H1 (cell line): ENCODE measurements around the gene CCDC60. TPM values are rescaled to one million over a fixed set of nuclear protein-coding genes. Genes with fewer than 3 reads are reported as not detected.

Experiments used
- CTCF ChIA-PET: fragments of 300-600 bp; sonication (Branson Sonifier 250); formaldehyde crosslinking; loops from one replicate; lab custom pipeline; 2021; ENCODE audit not compliant: partially characterized antibody; lab: Charles Lee
- POLR2A ChIA-PET: fragments of 300-600 bp; sonication (Branson Sonifier 250); formaldehyde crosslinking; loops from one replicate; lab custom pipeline; 2021; ENCODE audit warnings: inconsistent platforms; ENCODE audit not compliant: partially characterized antibody; lab: Charles Lee
- DNase-seq, 2 experiments: peaks; one replicate each; pipeline versions ENCODE4 v3.0.0 to v3.0.0-alpha.2; 2010 to 2022; ENCODE audit warnings: low spot score in 2 of 2, low read depth in 1 of 2, mixed read lengths in 1 of 2
- FAIRE-seq: peaks from 2 replicates; lab custom pipeline; 2011; peaks lifted over from hg19 to GRCh38; lab: Jason Lieb, UNC
- H2AFZ ChIP-seq: 2 replicates; pipeline ENCODE4 v1.8.1; 2012; ENCODE audit warnings: low read length, inconsistent platforms
- H2AK5ac ChIP-seq: 2 replicates; pipeline ENCODE4 v1.6.1; 2013; ENCODE audit warnings: low read depth, low read length
- H2BK120ac ChIP-seq: replicated peaks from 2 replicates; pipeline ENCODE3; 2013; ENCODE audit warnings: low read depth, low read length, inconsistent platforms
- H2BK12ac ChIP-seq: 2 replicates; pipeline ENCODE4 v1.6.1; 2013; ENCODE audit warnings: low read depth, low read length
- H2BK15ac ChIP-seq: 2 replicates; pipeline ENCODE4 v1.6.1; 2013; ENCODE audit warnings: low read length
- H2BK20ac ChIP-seq: 2 replicates; pipeline ENCODE4 v1.6.1; 2013; ENCODE audit warnings: low read length
- H2BK5ac ChIP-seq: 2 replicates; pipeline ENCODE4 v1.6.1; 2013; ENCODE audit warnings: low read depth, low read length
- H3K14ac ChIP-seq: 2 replicates; pipeline ENCODE4 v1.6.1; 2013; ENCODE audit warnings: inconsistent platforms; ENCODE audit not compliant: insufficient read length
- H3K18ac ChIP-seq: 2 replicates; pipeline ENCODE4 v1.6.1; 2013; ENCODE audit warnings: low read length; ENCODE audit errors: extremely low read depth
- H3K23ac ChIP-seq: 2 replicates; pipeline ENCODE4 v1.6.1; 2013; ENCODE audit warnings: inconsistent platforms; ENCODE audit not compliant: insufficient read length
- H3K23me2 ChIP-seq: 2 replicates; pipeline ENCODE4 v1.6.1; 2013; ENCODE audit warnings: low read depth, low read length
- H3K27ac ChIP-seq: 2 replicates; pipeline ENCODE4 v1.6.1; 2011; ENCODE audit warnings: low read depth, low read length, inconsistent platforms
- H3K27me3 ChIP-seq, 4 experiments: replicated peaks in 1 of 4; 1 replicate in 1 of 4; 2 replicates in 3 of 4; pipeline versions ENCODE4 v1.6.1 to v1.8.1; 2011 to 2013; ENCODE audit warnings: low read length in 3 of 4, mild to moderate bottlenecking in 3 of 4, inconsistent platforms in 2 of 4, mixed read lengths in 2 of 4, moderate library complexity in 1 of 4; ENCODE audit not compliant: control insufficient read depth in 3 of 4, insufficient read depth in 3 of 4; ENCODE audit errors: extremely low read depth in 1 of 4
- H3K36me3 ChIP-seq, 4 experiments: 2 replicates each; pipeline versions ENCODE4 v1.6.1 to v1.8.1; 2011 to 2013; ENCODE audit warnings: mild to moderate bottlenecking in 4 of 4, low read length in 3 of 4, moderate library complexity in 2 of 4, control low read depth in 1 of 4, inconsistent platforms in 1 of 4; ENCODE audit not compliant: insufficient read depth in 4 of 4, control insufficient read depth in 2 of 4
- H3K4ac ChIP-seq: replicated peaks from 2 replicates; pipeline ENCODE3; 2013; ENCODE audit warnings: low read length, low read depth, mixed read lengths, inconsistent platforms; ENCODE audit not compliant: insufficient read length
- H3K4me1 ChIP-seq, 4 experiments: replicated peaks in 1 of 4; 1 replicate in 1 of 4; 2 replicates in 3 of 4; pipeline versions ENCODE4 v1.6.1 to v1.8.1; 2011 to 2013; ENCODE audit warnings: low read length in 3 of 4, inconsistent platforms in 2 of 4, mixed read lengths in 1 of 4; ENCODE audit not compliant: insufficient read depth in 4 of 4, control insufficient read depth in 3 of 4
- H3K4me2 ChIP-seq, 2 experiments: 2 replicates each; pipeline versions ENCODE4 v1.6.1 to v1.8.1; 2011 to 2013; ENCODE audit warnings: low read depth in 2 of 2, low read length in 2 of 2, control low read depth in 1 of 2, inconsistent platforms in 1 of 2, mild to moderate bottlenecking in 1 of 2; ENCODE audit not compliant: insufficient read depth in 1 of 2
- H3K4me3 ChIP-seq, 4 experiments: fragments of 200-600, 300-600 bp in 1 of 4; sonication (generic), shearing (Covaris generic), sonication (Bioruptor Twin) in 1 of 4; 2 replicates each; pipeline versions ENCODE4 v1.5.1 to v1.8.1; 2011 to 2016; ENCODE audit warnings: low read length in 4 of 4, low read depth in 3 of 4, control low read depth in 2 of 4, inconsistent platforms in 2 of 4, mild to moderate bottlenecking in 2 of 4, mixed read lengths in 1 of 4, moderate library complexity in 1 of 4; ENCODE audit not compliant: insufficient read depth in 2 of 4; ENCODE audit errors: extremely low read depth in 1 of 4
- H3K56ac ChIP-seq: replicated peaks from 2 replicates; pipeline ENCODE3; 2013; ENCODE audit warnings: low read depth, mild to moderate bottlenecking, mixed read lengths, low read length, inconsistent platforms; ENCODE audit not compliant: insufficient read length
- H3K79me1 ChIP-seq: 2 replicates; pipeline ENCODE4 v1.6.1; 2013; ENCODE audit warnings: low read depth, low read length, control low read depth
- H3K79me2 ChIP-seq, 2 experiments: 2 replicates each; pipeline versions ENCODE4 v1.6.1 to v1.8.1; 2012 to 2013; ENCODE audit warnings: low read length in 2 of 2, mild to moderate bottlenecking in 2 of 2, inconsistent platforms in 1 of 2; ENCODE audit not compliant: insufficient read depth in 2 of 2, control insufficient read depth in 1 of 2
- H3K9ac ChIP-seq, 4 experiments: replicated peaks in 1 of 4; 1 replicate in 1 of 4; 2 replicates in 3 of 4; pipeline versions ENCODE4 v1.6.1 to v1.8.1; 2011 to 2013; ENCODE audit warnings: low read depth in 3 of 4, low read length in 3 of 4, control low read depth in 2 of 4, mild to moderate bottlenecking in 2 of 4, moderate library complexity in 2 of 4, inconsistent platforms in 1 of 4; ENCODE audit errors: extremely low read depth in 1 of 4
- H3K9me3 ChIP-seq, 2 experiments: 2 replicates each; pipeline versions ENCODE4 v1.6.1 to v1.8.1; 2012 to 2013; ENCODE audit warnings: mild to moderate bottlenecking in 2 of 2, moderate library complexity in 2 of 2, control low read depth in 1 of 2, inconsistent platforms in 1 of 2, low read depth in 1 of 2, low read length in 1 of 2, mixed read lengths in 1 of 2; ENCODE audit not compliant: insufficient read depth in 2 of 2
- H4K20me1 ChIP-seq, 2 experiments: replicated peaks in 1 of 2; 2 replicates each; pipeline versions ENCODE3 to v1.8.1; 2011 to 2013; ENCODE audit warnings: inconsistent platforms in 2 of 2, low read length in 2 of 2, mild to moderate bottlenecking in 1 of 2; ENCODE audit not compliant: insufficient read depth in 2 of 2, control insufficient read depth in 1 of 2
- H4K5ac ChIP-seq: 2 replicates; pipeline ENCODE4 v1.6.1; 2013; ENCODE audit warnings: low read length, low read depth, mixed read lengths, inconsistent platforms; ENCODE audit not compliant: insufficient read length
- H4K8ac ChIP-seq: 2 replicates; pipeline ENCODE4 v1.8.0; 2013; ENCODE audit warnings: mild to moderate bottlenecking, moderate library complexity, low read length, inconsistent platforms; ENCODE audit not compliant: insufficient read depth; ENCODE audit errors: extremely low read depth
- H4K91ac ChIP-seq: replicated peaks from 2 replicates; pipeline ENCODE3; 2013; ENCODE audit warnings: low read length, mixed read lengths, inconsistent platforms; ENCODE audit not compliant: insufficient read length
- CTCF ChIP-seq, 3 experiments: IDR thresholded peaks; 1 replicate in 2 of 3; 2 replicates in 1 of 3; pipeline versions ENCODE4 v1.5.1 to v1.6.1; 2011; ENCODE audit warnings: low read length in 3 of 3, mild to moderate bottlenecking in 3 of 3, inconsistent platforms in 2 of 3, low read depth in 1 of 3, moderate library complexity in 1 of 3; ENCODE audit not compliant: insufficient read depth in 1 of 3; ENCODE audit errors: control extremely low read depth in 1 of 3
- RAD21 ChIP-seq, 2 experiments: IDR thresholded peaks in 1 of 2; conservative IDR thresholded peaks in 1 of 2; 2 replicates each; pipeline ENCODE4 v1.6.1; 2011; ENCODE audit warnings: low read depth in 2 of 2, low read length in 2 of 2, improper control_type of control experiment in 1 of 2, inconsistent platforms in 1 of 2, mild to moderate bottlenecking in 1 of 2, moderate library complexity in 1 of 2
- SP4 ChIP-seq: IDR thresholded peaks from 2 replicates; pipeline ENCODE4 v1.6.1; 2012; ENCODE audit warnings: low read length, inconsistent platforms
- WGBS, 2 experiments: shearing (Covaris generic) in 1 of 2; methylation state at CpG; one replicate each; pipeline versions ENCODE4 v1.1.6 to v1.1.7; 2013 to 2015; ENCODE audit warnings: low lambda C conversion rate in 2 of 2, mixed read lengths in 2 of 2, inconsistent platforms in 1 of 2, low coverage in 1 of 2, missing lambda C conversion rate in 1 of 2; ENCODE audit not compliant: insufficient replicate concordance in 2 of 2, insufficient coverage in 1 of 2, insufficient read length in 1 of 2; ENCODE audit errors: extremely low coverage in 1 of 2, missing lambda C conversion rate in 1 of 2; 5-methylcytosine and 5-hydroxymethylcytosine counted together
- polyA plus RNA-seq, 7 experiments: library from polyadenylated mRNA; depleted of rRNA in 3 of 7; stranded (reverse) in 5 of 7; unstranded in 2 of 7; fragments of >200 nt in 5 of 7; fragments of 200-250 nt in 2 of 7; gene quantifications; 1 replicate in 5 of 7; 2 replicates in 1 of 7; 4 replicates in 1 of 7; pipeline versions ENCODE4 v1.2.1 to v1.2.3, GENCODE V29; 2011 to 2013; ENCODE audit warnings: missing spikeins in 2 of 7, mixed read lengths in 2 of 7
- total RNA-seq: library from RNA; stranded (reverse); fragmentation: NEBNext Ultra II Directional; extraction: Animal tissue kit (Norgen Biotek cat#: 25700); gene quantifications from 2 replicates; pipeline ENCODE4 v1.2.1, GENCODE V29; 2021

Gene CCDC60
- total and polyA plus RNA-seq, 2 of the 8 experiments (the other 6 are each of a cell fraction or from before 2014, with no cell fraction given), result 0.05 TPM; not detected in 1

GRCh38 chr12:119328111-119328510 is 6.4 kb upstream of the CCDC60 start:
- H3K79me2 ChIP-seq, result no peaks in the 10 kb centered on the region

More at GRCh38 chr12:119328111-119328510, 6.4 kb upstream of the CCDC60 start:
- Histone ChIP-seq H3K14ac (no peak overlapping the region), H2AFZ (no peak overlapping the region), H3K4ac (no peak overlapping the region), H3K27ac (no peak overlapping the region), H3K9ac (no peak overlapping the region), H3K23ac (no peak overlapping the region), H3K4me3 (no peak overlapping the region), H3K9me3 (no peaks in the 10 kb centered on the region), H3K27me3 (peaks cover 0 to 3% (median 0%) of the 10 kb centered on the region in 4 experiments; a peak in 1 of 7 replicates), H2BK12ac (no peak overlapping the region), H4K20me1 (no peaks in the 10 kb centered on the region), H4K5ac (no peak overlapping the region), H3K4me1 (no peaks in the 10 kb centered on the region), H3K4me2 (no peak overlapping the region), H3K36me3 (no peaks in the 10 kb centered on the region), H2BK5ac (no peak overlapping the region), H2BK20ac (no peak overlapping the region), H2BK15ac (no peak overlapping the region), H3K56ac (no peak overlapping the region), H3K23me2 (no peaks in the 10 kb centered on the region; the same call in 1 of the 2 replicates), H3K79me1 (no peaks in the 10 kb centered on the region), H2AK5ac (no peak overlapping the region), H2BK120ac (no peak overlapping the region), H4K91ac (no peak overlapping the region), H4K8ac (no peak overlapping the region), H3K18ac (no peak overlapping the region)
- 67% methylated on average over 3 of the region's 3 CpGs; no CpG with 5 or more reads in 1 of the 2 experiments for WGBS, 2 experiments
- DNase-seq (peak in 1 of 2 experiments; percentile 77), FAIRE-seq (peak; percentile 93)
- TF ChIP-seq RAD21 (IDR thresholded peaks at IDR 0.05 in 1 of 2, conservative IDR thresholded peaks at IDR 0.05 in 1 of 2; ENCODE audit: low read depth in 2 of 2, low read length in 2 of 2), result peak; percentile 83 to 84
- TF ChIP-seq SP4, result no peak
- TF ChIP-seq CTCF (IDR thresholded peaks at IDR 0.05; ENCODE audit: control extremely low read depth in 1 of 3, insufficient read depth in 1 of 3, low read depth in 1 of 3, low read length in 3 of 3), result peak; percentile 79 to 88 (median 79)
- ChIA-PET POLR2A (no interaction called here), CTCF (interaction anchor here (0.7 to 7.9 kb wide), 15 partner anchors 10 to 270 kb away, joined by 3 to 70 read pairs (median 4); no protein-coding TSS in a partner anchor)
